GM13976 (cell line): ENCODE results near the gene ATP8B3.

Experiments used
- DNase-seq: peaks from one replicate; pipeline ENCODE4 v3.0.0; 2012; ENCODE audit warnings: low spot score
- CTCF ChIP-seq: IDR thresholded peaks from 2 replicates; pipeline ENCODE4 v1.5.1; 2012; ENCODE audit warnings: borderline replicate concordance, mild to moderate bottlenecking; ENCODE audit not compliant: insufficient read depth; ENCODE audit errors: extremely low read depth, missing control alignments, control extremely low read depth
- in situ Hi-C: fragments of 300-500 bp; cut with MboI; formaldehyde crosslinking; loops from one replicate; pipeline ENCODE4 v1.12.0; 2022; ENCODE audit warnings: low sequenced_read_pairs, mixed read lengths, inconsistent platforms; ENCODE audit not compliant: unreplicated experiment

The ATP8B3 gene

GRCh38 chr19:1808395-1808731 is 3.7 kb downstream of the ATP8B3 start:
- DNase-seq: no peak
- in situ Hi-C loops: no loop called here
- TF ChIP-seq CTCF: no peak

GRCh38 chr19:1807695-1808394 is 4.2 kb downstream of the ATP8B3 start:
- DNase-seq: no peak
- TF ChIP-seq CTCF: no peak
- in situ Hi-C loops: no loop called here

GRCh38 chr19:1807030-1807694 is 4.9 kb downstream of the ATP8B3 start:
- in situ Hi-C loops: no loop called here
- DNase-seq: no peak
- no peak for TF ChIP-seq CTCF

GRCh38 chr19:1806184-1807029 is 5.7 kb downstream of the ATP8B3 start:
- TF ChIP-seq CTCF: no peak
- DNase-seq: no peak
- in situ Hi-C loops: no loop called here

GRCh38 chr19:1805401-1806183 is 6.5 kb downstream of the ATP8B3 start:
- no peak for DNase-seq
- in situ Hi-C loops: no loop called here
- TF ChIP-seq CTCF: no peak

GRCh38 chr19:1804858-1805257 is 7.2 kb downstream of the ATP8B3 start:
- TF ChIP-seq CTCF: no peak
- no peak for DNase-seq
- in situ Hi-C loops: no loop called here
